Keratinocyte (primary cell): ENCODE measurements around the gene DPCD. TPM values are rescaled to one million over a fixed set of nuclear protein-coding genes. Genes with fewer than 3 reads are reported as not detected.

Experiments used
- DNase-seq: peaks from one replicate; pipeline ENCODE4 v3.0.0-alpha.2; 2011; ENCODE audit warnings: low read depth, missing footprints, low spot score
- FAIRE-seq: peaks from 2 replicates; lab custom pipeline; 2011; peaks lifted over from hg19 to GRCh38; lab: Jason Lieb, UNC
- H2AFZ ChIP-seq: 2 replicates; pipeline ENCODE4 v1.6.0; 2012; ENCODE audit warnings: low read length, control low read depth, inconsistent platforms; ENCODE audit not compliant: control insufficient read depth
- H3K27ac ChIP-seq: 2 replicates; pipeline ENCODE4 v1.5.1; 2011; ENCODE audit warnings: low read length; ENCODE audit not compliant: control insufficient read depth, insufficient read depth
- H3K27me3 ChIP-seq: 3 replicates; pipeline ENCODE4 v1.6.0; 2011; ENCODE audit warnings: low read length; ENCODE audit not compliant: control insufficient read depth, insufficient read depth; ENCODE audit errors: extremely low read depth
- H3K36me3 ChIP-seq, 2 experiments: 2 replicates in 1 of 2; 3 replicates in 1 of 2; pipeline ENCODE4 v1.5.1; 2011; ENCODE audit warnings: low read length in 2 of 2, mild to moderate bottlenecking in 1 of 2; ENCODE audit not compliant: control insufficient read depth in 2 of 2, insufficient read depth in 2 of 2; ENCODE audit errors: extremely low read depth in 1 of 2
- H3K4me1 ChIP-seq: 3 replicates; pipeline ENCODE4 v1.5.1; 2011; ENCODE audit warnings: low read length; ENCODE audit not compliant: control insufficient read depth, insufficient read depth; ENCODE audit errors: extremely low read depth
- H3K4me2 ChIP-seq: 3 replicates; pipeline ENCODE4 v1.6.0; 2011; ENCODE audit warnings: low read depth, low read length; ENCODE audit not compliant: control insufficient read depth, insufficient read depth; ENCODE audit errors: extremely low read depth
- H3K4me3 ChIP-seq, 3 experiments: fragments of 200-600 bp in 1 of 3; sonication (generic) in 1 of 3; 2 replicates in 2 of 3; 3 replicates in 1 of 3; pipeline ENCODE4 v1.5.1; 2011 to 2016; ENCODE audit warnings: low read length in 3 of 3, mild to moderate bottlenecking in 3 of 3, control low read depth in 2 of 3, inconsistent platforms in 1 of 3, low read depth in 1 of 3, mixed read lengths in 1 of 3, mixed run types in 1 of 3, moderate library complexity in 1 of 3; ENCODE audit not compliant: control insufficient read depth in 2 of 3, insufficient read depth in 2 of 3; ENCODE audit errors: extremely low read depth in 1 of 3
- H3K79me2 ChIP-seq: 2 replicates; pipeline ENCODE4 v1.6.0; 2012; ENCODE audit warnings: low read length; ENCODE audit not compliant: control insufficient read depth, insufficient read depth
- H3K9ac ChIP-seq: 3 replicates; pipeline ENCODE4 v1.6.0; 2011; ENCODE audit warnings: low read length; ENCODE audit not compliant: control insufficient read depth, insufficient read depth; ENCODE audit errors: extremely low read depth
- H3K9me1 ChIP-seq: 3 replicates; pipeline ENCODE4 v1.6.0; 2011; ENCODE audit warnings: low read length; ENCODE audit not compliant: control insufficient read depth, insufficient read depth; ENCODE audit errors: extremely low read depth
- H3K9me3 ChIP-seq: 2 replicates; pipeline ENCODE4 v1.5.1; 2012; ENCODE audit warnings: low read depth, low read length; ENCODE audit not compliant: control insufficient read depth
- H4K20me1 ChIP-seq: 3 replicates; pipeline ENCODE4 v1.6.0; 2011; ENCODE audit warnings: low read length; ENCODE audit not compliant: control insufficient read depth, insufficient read depth; ENCODE audit errors: extremely low read depth
- CTCF ChIP-seq, 3 experiments: IDR thresholded peaks in 1 of 3; conservative IDR thresholded peaks in 1 of 3; optimal IDR thresholded peaks in 1 of 3; 2 replicates in 2 of 3; 3 replicates in 1 of 3; pipeline versions ENCODE3 to v1.5.1; 2011; ENCODE audit warnings: low read length in 3 of 3, mild to moderate bottlenecking in 3 of 3, moderate library complexity in 2 of 3, control low read depth in 1 of 3, inconsistent platforms in 1 of 3; ENCODE audit not compliant: insufficient read depth in 2 of 3; ENCODE audit errors: extremely low read depth in 1 of 3
- EZH2 ChIP-seq: IDR thresholded peaks from one replicate; pipeline ENCODE4 v1.6.1; 2012; ENCODE audit warnings: inconsistent platforms, mild to moderate bottlenecking, low read length, moderate library complexity
- dilution Hi-C: fragments of 300-500 bp; cut with MboI; formaldehyde crosslinking; loops from one replicate; pipeline ENCODE4 v1.7.0; 2020; ENCODE audit warnings: low sequenced_read_pairs; ENCODE audit not compliant: extremely low pct_ligation_motif_present
- polyA plus RNA-seq, 5 experiments: library from polyadenylated mRNA; depleted of rRNA in 3 of 5; stranded (reverse) in 3 of 5; stranded (forward) in 1 of 5; unstranded in 1 of 5; fragments of >200 nt; gene quantifications; 1 replicate in 1 of 5; 2 replicates in 3 of 5; 3 replicates in 1 of 5; pipeline versions ENCODE4 v1.2.1 to v1.2.3, GENCODE V29; 2011 to 2012; ENCODE audit warnings: missing spikeins in 2 of 5, low read depth in 1 of 5, low replicate concordance in 1 of 5
- small RNA-seq, 3 experiments: library from RNA; depleted of rRNA; stranded (forward); fragments of <200 nt; gene quantifications; one replicate each; pipeline ENCODE3, GENCODE V24; 2012; ENCODE audit warnings: low read depth in 3 of 3, low replicate concordance in 1 of 3; ENCODE audit not compliant: insufficient read length in 3 of 3

Gene DPCD
- polyA plus RNA-seq, 1 donor (not counting 4 experiments of a cell fraction or from before 2014, with no cell fraction given) = 58.1 TPM

- DNase-seq = no peak
- Histone ChIP-seq H3K36me3 (peaks cover 15 to 18% of the 10 kb centered on the region in 2 experiments), H3K79me2 (no peaks in the 10 kb centered on the region), H3K9ac (no peak overlapping the region), H3K9me3 (no peaks in the 10 kb centered on the region), H4K20me1 (no peaks in the 10 kb centered on the region), H3K4me2 (no peak overlapping the region), H3K4me3 (no peak overlapping the region), H3K27ac (no peak overlapping the region), H3K9me1 (peaks cover 2% of the 10 kb centered on the region), H2AFZ (no peak overlapping the region), H3K27me3 (no peaks in the 10 kb centered on the region), H3K4me1 (no peaks in the 10 kb centered on the region)
- no peak for TF ChIP-seq CTCF (optimal IDR thresholded peaks at IDR 0.05 in 1 of 3, IDR thresholded peaks at IDR 0.05 in 1 of 3, conservative IDR thresholded peaks at IDR 0.05 in 1 of 3; ENCODE audit: extremely low read depth in 1 of 3, insufficient read depth in 2 of 3, low read length in 3 of 3)
- TF ChIP-seq EZH2 = no peak
- FAIRE-seq = no peak
- dilution Hi-C loops = no loop called here
These were observed 70.9 kb downstream of the DPCD start for GRCh38 chr10:101658975-101659374.

Small RNAs within 50 kb of the gene (small RNA-seq; reads per million reads assigned to genes)
- gene MIR3158-1 (0.07 to 4.7 (median 2.8) reads per million in 3 experiments), gene RNU6-1165P (0 reads per million in 3 experiments)

Other genes starting within 250 kb of the DPCD start
- gene BTRC, start 234.2 kb upstream of the DPCD start, polyA plus RNA-seq = 13.2 to 21.7 TPM (median 16.6 TPM) in 3 replicates
- 11.6 to 18.6 TPM (median 11.9 TPM) in 3 replicates for gene POLL, start 64 bp upstream of the DPCD start, polyA plus RNA-seq
- gene FBXW4, start 106.8 kb downstream of the DPCD start, polyA plus RNA-seq = 22.3 to 25.4 TPM (median 23.7 TPM) in 3 replicates
- gene FGF8, start 187.8 kb downstream of the DPCD start, polyA plus RNA-seq = not detected in 3 replicates
- 71.6 to 87.7 TPM (median 77.2 TPM) in 3 replicates for gene NPM3, start 195.1 kb downstream of the DPCD start, polyA plus RNA-seq
- 47.0 to 104 TPM (median 67.2 TPM) in 3 replicates for gene OGA, start 230.1 kb downstream of the DPCD start, polyA plus RNA-seq